SKM-1 treated with dmso at 0.1 percent for 144 hours (cell line): ENCODE results near the gene GALNT13.

Source experiments
- DNase-seq: peaks from one replicate; lab custom pipeline; 2025; ENCODE audit not compliant: unreplicated experiment; lab: John Stamatoyannopoulos, UW

The GALNT13 gene

DNA sequence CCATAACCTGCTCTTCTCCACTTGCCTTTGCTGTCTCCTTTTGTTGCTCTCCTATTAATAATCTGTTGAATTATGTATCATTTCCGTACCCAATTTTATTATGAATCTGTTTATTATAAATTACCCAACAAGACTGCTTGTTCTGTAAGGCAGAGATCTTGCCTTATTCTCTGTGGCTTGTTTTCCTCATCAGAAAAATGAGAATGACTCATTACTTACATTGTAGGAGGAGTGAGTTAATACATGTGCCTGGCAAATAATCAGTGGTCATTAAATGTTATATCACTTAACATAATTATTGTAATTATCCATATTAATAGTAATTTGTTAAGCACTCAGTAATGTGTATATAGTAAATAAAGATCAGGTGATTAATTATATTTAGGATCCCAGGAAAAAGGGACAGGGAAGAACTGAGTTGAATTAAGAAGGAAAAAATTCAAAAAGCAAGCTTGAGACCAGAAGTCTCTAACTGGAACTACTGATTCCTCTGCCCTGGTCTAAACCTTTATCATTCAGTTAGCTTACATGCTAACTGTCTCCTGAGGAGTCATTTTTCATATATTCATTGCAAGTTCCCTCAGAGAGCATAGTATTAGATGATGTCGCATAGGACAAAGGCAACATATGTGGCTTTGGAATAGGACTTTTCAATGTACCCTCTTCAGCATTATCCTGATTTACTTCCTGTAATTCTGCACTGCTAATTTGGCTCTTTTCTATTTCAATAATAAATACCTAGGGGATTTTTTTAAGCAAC, 335.7 kb downstream of the GALNT13 start:
- DNase-seq = no peak

DNA sequence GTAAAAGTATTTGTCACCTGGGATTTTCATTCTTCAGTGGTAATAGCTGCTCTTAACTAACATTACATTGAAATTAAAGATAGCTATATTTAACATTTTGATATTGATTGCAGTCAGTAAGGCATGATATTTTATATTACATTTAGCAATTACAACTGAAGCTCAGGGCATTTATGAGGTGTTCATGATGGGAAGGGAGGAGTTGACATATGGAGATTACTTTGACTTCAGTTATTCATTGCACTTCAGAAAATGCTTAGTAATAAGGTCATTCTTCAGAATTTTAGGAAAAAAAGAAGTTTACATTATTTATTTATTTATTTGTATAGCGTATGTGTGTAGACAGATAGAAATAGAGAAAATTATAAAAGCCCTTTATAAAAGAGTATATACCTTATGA, 352.0 kb downstream of the GALNT13 start:
- DNase-seq = no peak

DNA sequence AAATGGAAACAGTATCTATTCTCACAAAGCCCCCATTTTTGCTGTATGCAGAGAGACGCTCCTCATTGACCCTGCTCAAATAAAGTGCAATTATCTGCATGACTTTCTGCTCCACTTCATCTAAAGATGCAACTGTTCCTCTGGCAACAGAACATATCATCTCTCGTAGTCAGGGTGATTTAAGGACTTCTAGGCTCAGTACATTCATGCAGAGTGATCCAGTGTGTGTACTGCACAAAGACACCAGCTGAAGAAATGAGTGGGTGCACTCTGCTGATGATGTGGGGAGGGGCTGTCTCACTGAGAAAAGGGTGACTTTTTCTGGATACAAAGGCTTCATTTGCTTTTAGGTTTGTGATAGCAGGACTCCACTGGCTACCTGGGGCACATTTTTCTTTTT, 355.2 kb downstream of the GALNT13 start:
- no peak for DNase-seq

- no peak for DNase-seq
These were observed 357.0 kb downstream of the GALNT13 start for GRCh38 chr2:154228566-154229280.

- DNase-seq = no peak
These were observed 358.2 kb downstream of the GALNT13 start for GRCh38 chr2:154229966-154230365.

GRCh38 chr2:154231021-154231420, 359.3 kb downstream of the GALNT13 start:
- no peak for DNase-seq

DNA sequence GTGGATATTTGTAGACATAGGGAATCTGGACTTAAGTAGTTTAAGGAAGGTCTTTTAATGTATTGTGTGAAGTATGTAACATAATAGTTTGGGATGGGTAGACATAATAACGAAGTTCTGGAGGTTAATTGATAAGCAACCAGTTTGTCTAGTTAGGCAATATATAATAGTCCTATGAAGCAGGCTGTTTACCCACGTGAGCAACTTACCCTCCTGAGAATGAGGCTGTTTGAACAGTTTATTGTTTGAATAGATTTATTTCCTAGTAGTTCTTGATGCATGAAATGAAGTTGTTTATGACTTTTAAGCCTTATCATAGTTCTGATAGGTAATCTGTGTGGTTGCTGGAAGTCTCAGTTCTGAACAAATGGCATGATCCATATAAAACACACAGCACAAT, 361.5 kb downstream of the GALNT13 start:
- DNase-seq = no peak

- no peak for DNase-seq
These were observed 366.5 kb downstream of the GALNT13 start for GRCh38 chr2:154238252-154238651.

DNA sequence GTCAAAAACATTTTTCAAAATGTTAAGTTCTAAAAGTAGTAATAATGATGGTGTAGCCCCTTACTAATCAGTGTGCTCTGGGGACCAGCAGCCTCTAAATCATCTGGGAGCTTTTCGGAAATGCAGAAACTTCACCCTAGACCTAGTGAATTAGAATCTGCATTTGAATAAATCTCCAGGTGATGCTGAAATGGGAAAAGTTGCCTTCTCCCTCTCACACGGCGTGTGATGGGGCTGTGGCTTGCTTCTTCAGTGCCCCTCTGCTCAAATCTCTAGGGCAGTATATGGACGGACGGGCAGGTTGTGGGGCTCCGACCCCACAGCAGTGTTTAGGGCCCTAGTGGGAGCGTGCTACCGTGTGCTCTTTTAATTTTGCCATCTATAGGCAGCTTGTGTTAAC, 368.6 kb downstream of the GALNT13 start:
- DNase-seq = no peak

GRCh38 chr2:154240921-154241379, 369.2 kb downstream of the GALNT13 start:
- DNase-seq = no peak

- no peak for DNase-seq
These were observed 371.0 kb downstream of the GALNT13 start for GRCh38 chr2:154242687-154243086.

DNA sequence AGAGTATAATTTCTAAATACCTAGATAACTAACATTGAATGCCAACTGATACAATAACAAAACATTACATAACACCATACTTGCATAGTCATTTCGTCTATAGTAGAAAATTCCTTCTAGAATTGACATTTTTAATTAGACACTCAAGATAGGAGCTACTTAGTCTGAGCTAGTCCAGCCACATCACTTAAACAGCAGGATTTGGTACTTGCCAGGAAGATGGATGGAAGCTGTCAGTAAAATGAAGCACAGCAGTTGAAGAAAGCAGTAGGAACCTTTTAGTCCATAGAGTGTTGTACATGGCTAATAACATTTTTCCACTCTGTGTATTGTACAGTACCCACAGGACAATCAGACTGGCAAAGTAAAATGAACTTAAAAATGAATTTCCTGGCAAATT, 372.0 kb downstream of the GALNT13 start:
- DNase-seq = no peak

- no peak for DNase-seq
These were observed 373.2 kb downstream of the GALNT13 start for GRCh38 chr2:154244932-154245331.

GRCh38 chr2:154247503-154247902, 375.8 kb downstream of the GALNT13 start:
- no peak for DNase-seq

GRCh38 chr2:154256136-154256535, 384.4 kb downstream of the GALNT13 start:
- no peak for DNase-seq

- DNase-seq = no peak
These were observed 387.3 kb downstream of the GALNT13 start for GRCh38 chr2:154259030-154259429.

DNA sequence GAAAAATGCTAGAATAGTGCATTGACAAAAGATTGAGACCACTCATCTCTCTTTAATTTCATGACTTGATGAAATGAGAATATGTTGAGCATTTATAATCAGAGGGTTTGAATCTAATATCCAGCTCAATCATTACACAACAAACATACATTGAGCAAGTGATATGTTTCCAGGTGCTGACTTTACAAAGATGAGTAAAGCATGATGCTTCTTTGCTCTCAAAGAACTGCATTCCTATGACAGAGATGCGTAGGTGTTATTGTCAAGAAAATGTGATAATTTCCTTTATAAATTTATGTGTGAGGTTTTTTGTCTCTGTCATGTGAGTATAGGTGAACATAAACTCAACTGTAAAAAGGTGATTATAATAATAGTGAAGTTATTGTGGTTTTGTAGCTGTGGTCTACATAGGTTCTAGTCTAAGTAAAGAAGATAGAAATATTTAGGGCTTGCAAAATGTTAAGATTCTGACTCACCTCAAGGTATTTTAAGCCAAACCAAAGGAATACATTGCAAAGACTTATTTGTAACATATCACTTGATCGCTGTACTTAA, 389.8 kb downstream of the GALNT13 start:
- no peak for DNase-seq

- DNase-seq = no peak
These were observed 391.5 kb downstream of the GALNT13 start for GRCh38 chr2:154263206-154263605.

- no peak for DNase-seq
These were observed 392.3 kb downstream of the GALNT13 start for GRCh38 chr2:154264024-154264423.

GRCh38 chr2:154267983-154268382, 396.3 kb downstream of the GALNT13 start:
- no peak for DNase-seq

DNA sequence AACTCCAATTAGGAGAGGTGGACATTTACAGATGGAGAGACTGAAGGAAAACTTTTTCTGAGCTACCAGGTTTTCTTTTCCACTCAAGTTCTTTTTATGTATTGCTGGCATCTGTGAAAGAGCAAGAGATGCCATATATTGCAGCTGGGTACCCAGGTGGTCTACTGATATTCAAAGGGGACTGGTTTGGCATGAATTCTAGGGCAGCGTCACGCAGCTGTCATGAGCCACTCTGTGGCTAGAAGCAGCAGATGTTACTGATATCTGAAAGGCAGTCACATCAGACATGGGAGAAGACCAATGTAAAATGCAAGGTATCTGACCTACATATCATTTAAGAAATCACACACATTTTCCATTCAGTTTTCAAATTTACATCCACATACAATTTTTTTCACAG, 408.8 kb downstream of the GALNT13 start:
- no peak for DNase-seq

DNA sequence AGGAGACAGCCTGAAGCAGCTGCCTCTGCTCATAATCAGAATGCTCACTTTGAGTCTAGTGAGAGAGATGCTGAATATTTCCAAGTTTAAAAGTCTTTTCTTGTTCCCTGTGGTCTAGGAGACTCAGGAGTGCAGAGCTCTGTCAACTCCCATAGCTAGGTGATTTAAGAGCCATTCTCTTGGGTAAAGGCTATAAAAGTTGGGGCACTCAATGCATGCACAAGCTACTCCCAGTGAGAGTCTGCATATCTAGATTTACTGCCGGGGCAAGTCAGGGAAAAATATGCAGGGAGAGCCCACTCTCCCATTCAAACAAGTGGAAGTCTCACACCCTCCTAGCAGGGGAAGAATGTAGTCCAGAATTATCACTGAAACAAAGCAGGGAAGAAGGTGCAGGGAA, 418.1 kb downstream of the GALNT13 start:
- no peak for DNase-seq
